Activated T-cell treated with anti-CD3 and anti-CD28 coated beads for 4 hours (primary cell): ENCODE data around the gene BAZ1B.
"Not testable (repeated sequence)": the region's sequence is repeated elsewhere in the genome, so short reads cannot be mapped to it uniquely, and the experiment has no call there.

Experiments used
- DNase-seq: peaks from one replicate; pipeline ENCODE4 v3.0.0-alpha.2; 2020

Gene BAZ1B

GRCh38 chr7:73522105-73522872 lies at the start of gene BAZ1B:
Gene BAZ1B (minus strand): TSS chr7:73522293. CDS start chr7:73521933, 360 bp downstream.
- DNase-seq: peak; percentile 91

- DNase-seq: no peak
These were observed 48.9 kb upstream of the BAZ1B start for GRCh38 chr7:73570977-73571376.

- DNase-seq: no peak
These were observed 48.4 kb upstream of the BAZ1B start for GRCh38 chr7:73570521-73570920.

GRCh38 chr7:73569042-73569608 lies 47.0 kb upstream of the BAZ1B start:
- DNase-seq: no peak

- no peak for DNase-seq
These were observed 46.0 kb upstream of the BAZ1B start for GRCh38 chr7:73567846-73568685.

GRCh38 chr7:73567140-73567539 lies 45.0 kb upstream of the BAZ1B start:
- no peak for DNase-seq

- DNase-seq: not testable (repeated sequence)
These were observed 44.3 kb upstream of the BAZ1B start for GRCh38 chr7:73566431-73566830.

- DNase-seq: no peak
These were observed 43.7 kb upstream of the BAZ1B start for GRCh38 chr7:73565675-73566340.

- no peak for DNase-seq
These were observed 38.2 kb upstream of the BAZ1B start for GRCh38 chr7:73560109-73560835.

GRCh38 chr7:73557397-73558257 lies 35.5 kb upstream of the BAZ1B start, which contains the start of gene BCL7B:
Gene BCL7B (minus strand): TSS chr7:73557690. CDS start chr7:73557578, 112 bp downstream.
- DNase-seq: peak; percentile 59

- peak; percentile 77 for DNase-seq
These were observed 35.0 kb upstream of the BAZ1B start for GRCh38 chr7:73557108-73557396.

- no peak for DNase-seq
These were observed 34.4 kb upstream of the BAZ1B start for GRCh38 chr7:73556208-73557107.

GRCh38 chr7:73555411-73555982 lies 33.4 kb upstream of the BAZ1B start:
- no peak for DNase-seq

- not testable (repeated sequence) for DNase-seq
These were observed 28.0 kb upstream of the BAZ1B start for GRCh38 chr7:73550093-73550492.

GRCh38 chr7:73549176-73549575 lies 27.1 kb upstream of the BAZ1B start:
- DNase-seq: no peak

GRCh38 chr7:73547841-73548240 lies 25.7 kb upstream of the BAZ1B start:
- no peak for DNase-seq

- no peak for DNase-seq
These were observed 22.6 kb upstream of the BAZ1B start for GRCh38 chr7:73544678-73545077.

GRCh38 chr7:73541722-73542121 lies 19.6 kb upstream of the BAZ1B start:
- DNase-seq: no peak

GRCh38 chr7:73539709-73540108 lies 17.6 kb upstream of the BAZ1B start:
- no peak for DNase-seq

GRCh38 chr7:73538510-73538909 lies 16.4 kb upstream of the BAZ1B start:
- DNase-seq: not testable (repeated sequence)
